H1 (cell line): Measurements from ENCODE around the gene ACACA. TPM values are rescaled to one million over a fixed set of nuclear protein-coding genes. Genes with fewer than 3 reads are reported as not detected.

Source experiments
- CTCF ChIA-PET: fragments of 300-600 bp; sonication (Branson Sonifier 250); formaldehyde crosslinking; loops from one replicate; lab custom pipeline; 2021; ENCODE audit not compliant: partially characterized antibody; lab: Charles Lee
- POLR2A ChIA-PET: fragments of 300-600 bp; sonication (Branson Sonifier 250); formaldehyde crosslinking; loops from one replicate; lab custom pipeline; 2021; ENCODE audit warnings: inconsistent platforms; ENCODE audit not compliant: partially characterized antibody; lab: Charles Lee
- DNase-seq, 2 experiments: peaks; one replicate each; pipeline versions ENCODE4 v3.0.0 to v3.0.0-alpha.2; 2010 to 2022; ENCODE audit warnings: low spot score in 2 of 2, low read depth in 1 of 2, mixed read lengths in 1 of 2
- FAIRE-seq: peaks from 2 replicates; lab custom pipeline; 2011; peaks lifted over from hg19 to GRCh38; lab: Jason Lieb, UNC
- H2AFZ ChIP-seq: 2 replicates; pipeline ENCODE4 v1.8.1; 2012; ENCODE audit warnings: low read length, inconsistent platforms
- H2AK5ac ChIP-seq: 2 replicates; pipeline ENCODE4 v1.6.1; 2013; ENCODE audit warnings: low read depth, low read length
- H2BK120ac ChIP-seq: replicated peaks from 2 replicates; pipeline ENCODE3; 2013; ENCODE audit warnings: low read depth, low read length, inconsistent platforms
- H2BK12ac ChIP-seq: 2 replicates; pipeline ENCODE4 v1.6.1; 2013; ENCODE audit warnings: low read depth, low read length
- H2BK15ac ChIP-seq: 2 replicates; pipeline ENCODE4 v1.6.1; 2013; ENCODE audit warnings: low read length
- H2BK20ac ChIP-seq: 2 replicates; pipeline ENCODE4 v1.6.1; 2013; ENCODE audit warnings: low read length
- H2BK5ac ChIP-seq: 2 replicates; pipeline ENCODE4 v1.6.1; 2013; ENCODE audit warnings: low read depth, low read length
- H3K14ac ChIP-seq: 2 replicates; pipeline ENCODE4 v1.6.1; 2013; ENCODE audit warnings: inconsistent platforms; ENCODE audit not compliant: insufficient read length
- H3K18ac ChIP-seq: 2 replicates; pipeline ENCODE4 v1.6.1; 2013; ENCODE audit warnings: low read length; ENCODE audit errors: extremely low read depth
- H3K23ac ChIP-seq: 2 replicates; pipeline ENCODE4 v1.6.1; 2013; ENCODE audit warnings: inconsistent platforms; ENCODE audit not compliant: insufficient read length
- H3K23me2 ChIP-seq: 2 replicates; pipeline ENCODE4 v1.6.1; 2013; ENCODE audit warnings: low read depth, low read length
- H3K27ac ChIP-seq: 2 replicates; pipeline ENCODE4 v1.6.1; 2011; ENCODE audit warnings: low read depth, low read length, inconsistent platforms
- H3K27me3 ChIP-seq, 4 experiments: replicated peaks in 1 of 4; 1 replicate in 1 of 4; 2 replicates in 3 of 4; pipeline versions ENCODE4 v1.6.1 to v1.8.1; 2011 to 2013; ENCODE audit warnings: low read length in 3 of 4, mild to moderate bottlenecking in 3 of 4, inconsistent platforms in 2 of 4, mixed read lengths in 2 of 4, moderate library complexity in 1 of 4; ENCODE audit not compliant: control insufficient read depth in 3 of 4, insufficient read depth in 3 of 4; ENCODE audit errors: extremely low read depth in 1 of 4
- H3K36me3 ChIP-seq, 4 experiments: 2 replicates each; pipeline versions ENCODE4 v1.6.1 to v1.8.1; 2011 to 2013; ENCODE audit warnings: mild to moderate bottlenecking in 4 of 4, low read length in 3 of 4, moderate library complexity in 2 of 4, control low read depth in 1 of 4, inconsistent platforms in 1 of 4; ENCODE audit not compliant: insufficient read depth in 4 of 4, control insufficient read depth in 2 of 4
- H3K4ac ChIP-seq: replicated peaks from 2 replicates; pipeline ENCODE3; 2013; ENCODE audit warnings: low read length, low read depth, mixed read lengths, inconsistent platforms; ENCODE audit not compliant: insufficient read length
- H3K4me1 ChIP-seq, 4 experiments: replicated peaks in 1 of 4; 1 replicate in 1 of 4; 2 replicates in 3 of 4; pipeline versions ENCODE4 v1.6.1 to v1.8.1; 2011 to 2013; ENCODE audit warnings: low read length in 3 of 4, inconsistent platforms in 2 of 4, mixed read lengths in 1 of 4; ENCODE audit not compliant: insufficient read depth in 4 of 4, control insufficient read depth in 3 of 4
- H3K4me2 ChIP-seq, 2 experiments: 2 replicates each; pipeline versions ENCODE4 v1.6.1 to v1.8.1; 2011 to 2013; ENCODE audit warnings: low read depth in 2 of 2, low read length in 2 of 2, control low read depth in 1 of 2, inconsistent platforms in 1 of 2, mild to moderate bottlenecking in 1 of 2; ENCODE audit not compliant: insufficient read depth in 1 of 2
- H3K4me3 ChIP-seq, 4 experiments: fragments of 200-600, 300-600 bp in 1 of 4; sonication (generic), shearing (Covaris generic), sonication (Bioruptor Twin) in 1 of 4; 2 replicates each; pipeline versions ENCODE4 v1.5.1 to v1.8.1; 2011 to 2016; ENCODE audit warnings: low read length in 4 of 4, low read depth in 3 of 4, control low read depth in 2 of 4, inconsistent platforms in 2 of 4, mild to moderate bottlenecking in 2 of 4, mixed read lengths in 1 of 4, moderate library complexity in 1 of 4; ENCODE audit not compliant: insufficient read depth in 2 of 4; ENCODE audit errors: extremely low read depth in 1 of 4
- H3K56ac ChIP-seq: replicated peaks from 2 replicates; pipeline ENCODE3; 2013; ENCODE audit warnings: low read depth, mild to moderate bottlenecking, mixed read lengths, low read length, inconsistent platforms; ENCODE audit not compliant: insufficient read length
- H3K79me1 ChIP-seq: 2 replicates; pipeline ENCODE4 v1.6.1; 2013; ENCODE audit warnings: low read depth, low read length, control low read depth
- H3K79me2 ChIP-seq, 2 experiments: 2 replicates each; pipeline versions ENCODE4 v1.6.1 to v1.8.1; 2012 to 2013; ENCODE audit warnings: low read length in 2 of 2, mild to moderate bottlenecking in 2 of 2, inconsistent platforms in 1 of 2; ENCODE audit not compliant: insufficient read depth in 2 of 2, control insufficient read depth in 1 of 2
- H3K9ac ChIP-seq, 4 experiments: replicated peaks in 1 of 4; 1 replicate in 1 of 4; 2 replicates in 3 of 4; pipeline versions ENCODE4 v1.6.1 to v1.8.1; 2011 to 2013; ENCODE audit warnings: low read depth in 3 of 4, low read length in 3 of 4, control low read depth in 2 of 4, mild to moderate bottlenecking in 2 of 4, moderate library complexity in 2 of 4, inconsistent platforms in 1 of 4; ENCODE audit errors: extremely low read depth in 1 of 4
- H3K9me3 ChIP-seq, 2 experiments: 2 replicates each; pipeline versions ENCODE4 v1.6.1 to v1.8.1; 2012 to 2013; ENCODE audit warnings: mild to moderate bottlenecking in 2 of 2, moderate library complexity in 2 of 2, control low read depth in 1 of 2, inconsistent platforms in 1 of 2, low read depth in 1 of 2, low read length in 1 of 2, mixed read lengths in 1 of 2; ENCODE audit not compliant: insufficient read depth in 2 of 2
- H4K20me1 ChIP-seq, 2 experiments: replicated peaks in 1 of 2; 2 replicates each; pipeline versions ENCODE3 to v1.8.1; 2011 to 2013; ENCODE audit warnings: inconsistent platforms in 2 of 2, low read length in 2 of 2, mild to moderate bottlenecking in 1 of 2; ENCODE audit not compliant: insufficient read depth in 2 of 2, control insufficient read depth in 1 of 2
- H4K5ac ChIP-seq: 2 replicates; pipeline ENCODE4 v1.6.1; 2013; ENCODE audit warnings: low read length, low read depth, mixed read lengths, inconsistent platforms; ENCODE audit not compliant: insufficient read length
- H4K8ac ChIP-seq: 2 replicates; pipeline ENCODE4 v1.8.0; 2013; ENCODE audit warnings: mild to moderate bottlenecking, moderate library complexity, low read length, inconsistent platforms; ENCODE audit not compliant: insufficient read depth; ENCODE audit errors: extremely low read depth
- H4K91ac ChIP-seq: replicated peaks from 2 replicates; pipeline ENCODE3; 2013; ENCODE audit warnings: low read length, mixed read lengths, inconsistent platforms; ENCODE audit not compliant: insufficient read length
- CBX5 ChIP-seq: fragments of 300-800, 300-1000 bp; sonication (generic); IDR thresholded peaks from 2 replicates; pipeline ENCODE4 v1.7.1; 2016; ENCODE audit warnings: antibody characterized with exemption, low read length, low read depth
- CEBPB ChIP-seq: IDR thresholded peaks from 2 replicates; pipeline ENCODE4 v1.6.1; 2012; ENCODE audit warnings: low read depth, low read length
- CHD2 ChIP-seq: IDR thresholded peaks from 2 replicates; pipeline ENCODE4 v1.6.1; 2012; ENCODE audit warnings: low read length, improper control_type of control experiment
- KDM4A ChIP-seq: IDR thresholded peaks from one replicate; pipeline ENCODE4 v1.7.1; 2012; ENCODE audit warnings: low read depth, mild to moderate bottlenecking, moderate library complexity, low read length, inconsistent platforms; ENCODE audit not compliant: severe bottlenecking
- KDM5A ChIP-seq: fragments of 200-600 bp; IDR thresholded peaks from 2 replicates; pipeline ENCODE4 v1.7.1; 2012; ENCODE audit warnings: mild to moderate bottlenecking, low read length, inconsistent platforms, mixed read lengths
- NRF1 ChIP-seq: IDR thresholded peaks from 2 replicates; pipeline ENCODE4 v1.6.1; 2011; ENCODE audit warnings: mild to moderate bottlenecking, low read depth, low read length, improper control_type of control experiment
- PHF8 ChIP-seq: fragments of 200-600 bp; sonication (generic); conservative IDR thresholded peaks from 2 replicates; pipeline ENCODE4 v1.7.1; 2012; ENCODE audit warnings: low read depth, mild to moderate bottlenecking, inconsistent platforms, low read length, moderate library complexity
- RAD21 ChIP-seq, 2 experiments: IDR thresholded peaks in 1 of 2; conservative IDR thresholded peaks in 1 of 2; 2 replicates each; pipeline ENCODE4 v1.6.1; 2011; ENCODE audit warnings: low read depth in 2 of 2, low read length in 2 of 2, improper control_type of control experiment in 1 of 2, inconsistent platforms in 1 of 2, mild to moderate bottlenecking in 1 of 2, moderate library complexity in 1 of 2
- RBBP5 ChIP-seq: IDR thresholded peaks from 2 replicates; pipeline ENCODE4 v1.7.1; 2012; ENCODE audit warnings: low read depth, mild to moderate bottlenecking, inconsistent platforms, low read length, moderate library complexity, borderline replicate concordance
- RXRA ChIP-seq: IDR thresholded peaks from 2 replicates; pipeline ENCODE4 v1.6.1; 2011; ENCODE audit warnings: low read depth, mild to moderate bottlenecking, low read length, moderate library complexity; ENCODE audit not compliant: insufficient read depth
- TEAD4 ChIP-seq: IDR thresholded peaks from 2 replicates; pipeline ENCODE4 v1.6.1; 2012; ENCODE audit warnings: low read depth, low read length, inconsistent platforms, mixed read lengths
- ZNF274 ChIP-seq: IDR thresholded peaks from 2 replicates; pipeline ENCODE4 v1.7.0; 2012; ENCODE audit warnings: low read length, borderline replicate concordance; ENCODE audit errors: extremely low read depth
- WGBS, 2 experiments: shearing (Covaris generic) in 1 of 2; methylation state at CpG; one replicate each; pipeline versions ENCODE4 v1.1.6 to v1.1.7; 2013 to 2015; ENCODE audit warnings: low lambda C conversion rate in 2 of 2, mixed read lengths in 2 of 2, inconsistent platforms in 1 of 2, low coverage in 1 of 2, missing lambda C conversion rate in 1 of 2; ENCODE audit not compliant: insufficient replicate concordance in 2 of 2, insufficient coverage in 1 of 2, insufficient read length in 1 of 2; ENCODE audit errors: extremely low coverage in 1 of 2, missing lambda C conversion rate in 1 of 2; 5-methylcytosine and 5-hydroxymethylcytosine counted together
- polyA plus RNA-seq, 7 experiments: library from polyadenylated mRNA; depleted of rRNA in 3 of 7; stranded (reverse) in 5 of 7; unstranded in 2 of 7; fragments of >200 nt in 5 of 7; fragments of 200-250 nt in 2 of 7; gene quantifications; 1 replicate in 5 of 7; 2 replicates in 1 of 7; 4 replicates in 1 of 7; pipeline versions ENCODE4 v1.2.1 to v1.2.3, GENCODE V29; 2011 to 2013; ENCODE audit warnings: missing spikeins in 2 of 7, mixed read lengths in 2 of 7
- total RNA-seq: library from RNA; stranded (reverse); fragmentation: NEBNext Ultra II Directional; extraction: Animal tissue kit (Norgen Biotek cat#: 25700); gene quantifications from 2 replicates; pipeline ENCODE4 v1.2.1, GENCODE V29; 2021

The ACACA gene
- total and polyA plus RNA-seq, 2 of the 8 experiments (the other 6 are each of a cell fraction or from before 2014, with no cell fraction given), result 74.0 to 160 TPM

GRCh38 chr17:37197336-37197735 lies 209.3 kb downstream of the ACACA start:
- H3K4me3 ChIP-seq, result no peak overlapping the region
- no peak overlapping the region for H2BK120ac ChIP-seq
- FAIRE-seq (no peak), DNase-seq (no peak)
- H3K4ac ChIP-seq, result no peak overlapping the region
- H4K8ac ChIP-seq, result no peak overlapping the region
- no peak overlapping the region for H3K23ac ChIP-seq
- H4K20me1 ChIP-seq, result no peaks in the 10 kb centered on the region
- H3K14ac ChIP-seq, result no peak overlapping the region
- no peak overlapping the region for H2AFZ ChIP-seq
- no peak overlapping the region for H3K9ac ChIP-seq
- no peaks in the 10 kb centered on the region for H3K79me1 ChIP-seq
- H3K79me2 ChIP-seq, result no peaks in the 10 kb centered on the region
- no peak overlapping the region for H2BK5ac ChIP-seq
- no peak overlapping the region for H2BK20ac ChIP-seq
- H3K27ac ChIP-seq, result no peak overlapping the region
- H3K36me3 ChIP-seq, result peaks cover 2 to 35% (median 6%) of the 10 kb centered on the region in 4 experiments; a peak in 7 of 8 replicates
- H2AK5ac ChIP-seq, result no peak overlapping the region
- no peaks in the 10 kb centered on the region for H3K23me2 ChIP-seq
- H4K5ac ChIP-seq, result no peak overlapping the region
- H2BK12ac ChIP-seq, result no peak overlapping the region
- H2BK15ac ChIP-seq, result no peak overlapping the region
- ChIA-PET CTCF (interaction anchor here (0.6 to 2.6 kb wide), 6 partner anchors 13 to 1389 kb away, joined by 3 to 10 read pairs (median 4); no protein-coding TSS in a partner anchor), POLR2A (interaction anchor here (1.3 kb wide), 1 partner anchor 8 kb away, joined by 4 read pairs; no protein-coding TSS in a partner anchor)
- H4K91ac ChIP-seq, result no peak overlapping the region
- H3K18ac ChIP-seq, result no peak overlapping the region
- H3K9me3 ChIP-seq, result no peaks in the 10 kb centered on the region
- H3K27me3 ChIP-seq, result no peaks in the 10 kb centered on the region
- WGBS, 2 experiments, result 95% methylated on average over 2 of the region's 2 CpGs; no CpG with 5 or more reads in 1 of the 2 experiments
- H3K4me1 ChIP-seq, result no peaks in the 10 kb centered on the region; a peak in 1 of 7 replicates
- no peak overlapping the region for H3K56ac ChIP-seq
- no peak overlapping the region for H3K4me2 ChIP-seq
- TF ChIP-seq PHF8 (no peak), RAD21 (IDR thresholded peaks at IDR 0.05 in 1 of 2, conservative IDR thresholded peaks at IDR 0.05 in 1 of 2; ENCODE audit: low read depth in 2 of 2, low read length in 2 of 2) (no peak), NRF1 (no peak), CHD2 (no peak), TEAD4 (no peak), CEBPB (no peak), RXRA (no peak), ZNF274 (no peak), KDM5A (no peak), RBBP5 (no peak), CBX5 (no peak), KDM4A (no peak)
